Astrocyte of the cerebellum (primary cell): ENCODE results near the gene CA12.

Source experiments
- DNase-seq: peaks from one replicate; pipeline ENCODE4 v3.0.0-alpha.2; 2011; ENCODE audit warnings: low read depth
- H3K4me3 ChIP-seq: 2 replicates; pipeline ENCODE4 v1.5.1; 2011; ENCODE audit warnings: mild to moderate bottlenecking, low read depth, low read length, moderate library complexity
- in situ Hi-C: cut with HindIII; loops from 2 replicates; pipeline ENCODE4 v1.10.0; 2017; ENCODE audit warnings: low sequenced_read_pairs
- TF ChIP-seq, protein P1 (sequence below): IDR thresholded peaks from 2 replicates; pipeline ENCODE4 v1.5.1; 2012; ENCODE audit warnings: low read length, low read depth, moderate library complexity, mild to moderate bottlenecking; ENCODE audit errors: missing control alignments

CA12 gene

DNA sequence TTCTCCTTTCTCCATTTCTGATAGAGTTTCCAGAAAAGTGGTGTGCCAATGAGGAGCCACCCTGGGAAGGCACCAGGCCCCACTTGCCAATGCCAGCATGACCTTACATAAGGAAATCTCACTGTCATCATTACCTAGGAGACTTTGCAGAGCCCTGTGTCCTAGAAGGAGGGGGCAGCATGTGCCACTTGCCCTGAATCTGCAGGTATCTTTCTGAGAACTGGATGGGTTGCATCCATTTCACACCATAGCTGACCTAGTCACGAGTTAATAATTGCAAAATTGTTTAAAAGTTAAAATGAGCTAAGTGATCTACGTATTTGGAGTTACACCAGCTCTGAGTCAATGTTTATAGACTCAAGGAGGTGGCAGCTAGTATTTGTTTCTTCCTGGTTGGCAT is 14.3 kb downstream of the CA12 start:
- H3K4me3 ChIP-seq = no peak overlapping the region
- DNase-seq = no peak
- TF ChIP-seq, protein P1, sequence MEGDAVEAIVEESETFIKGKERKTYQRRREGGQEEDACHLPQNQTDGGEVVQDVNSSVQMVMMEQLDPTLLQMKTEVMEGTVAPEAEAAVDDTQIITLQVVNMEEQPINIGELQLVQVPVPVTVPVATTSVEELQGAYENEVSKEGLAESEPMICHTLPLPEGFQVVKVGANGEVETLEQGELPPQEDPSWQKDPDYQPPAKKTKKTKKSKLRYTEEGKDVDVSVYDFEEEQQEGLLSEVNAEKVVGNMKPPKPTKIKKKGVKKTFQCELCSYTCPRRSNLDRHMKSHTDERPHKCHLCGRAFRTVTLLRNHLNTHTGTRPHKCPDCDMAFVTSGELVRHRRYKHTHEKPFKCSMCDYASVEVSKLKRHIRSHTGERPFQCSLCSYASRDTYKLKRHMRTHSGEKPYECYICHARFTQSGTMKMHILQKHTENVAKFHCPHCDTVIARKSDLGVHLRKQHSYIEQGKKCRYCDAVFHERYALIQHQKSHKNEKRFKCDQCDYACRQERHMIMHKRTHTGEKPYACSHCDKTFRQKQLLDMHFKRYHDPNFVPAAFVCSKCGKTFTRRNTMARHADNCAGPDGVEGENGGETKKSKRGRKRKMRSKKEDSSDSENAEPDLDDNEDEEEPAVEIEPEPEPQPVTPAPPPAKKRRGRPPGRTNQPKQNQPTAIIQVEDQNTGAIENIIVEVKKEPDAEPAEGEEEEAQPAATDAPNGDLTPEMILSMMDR = no peak
- in situ Hi-C loops = no loop called here

DNA sequence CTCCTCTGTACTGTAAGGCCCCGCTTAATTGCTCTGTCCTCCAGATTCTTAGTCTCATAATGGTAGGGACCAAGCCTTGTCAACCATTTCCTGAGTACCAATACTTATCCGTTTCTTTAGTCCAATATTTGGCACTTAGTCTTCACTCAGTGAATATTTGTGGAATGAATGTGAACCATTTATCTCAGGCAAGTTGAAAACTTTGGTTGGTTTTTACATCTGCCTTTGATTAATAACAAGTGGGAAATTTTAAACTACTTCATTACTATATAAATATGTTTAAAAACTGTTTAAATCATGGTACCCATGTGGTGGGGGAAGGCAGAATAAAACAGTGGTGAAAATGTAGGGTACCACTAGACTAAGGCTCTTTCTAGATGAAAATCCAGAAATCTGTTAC is 15.2 kb downstream of the CA12 start:
- TF ChIP-seq, protein P1 = no peak
- no peak overlapping the region for H3K4me3 ChIP-seq
- DNase-seq = no peak
- in situ Hi-C loops = no loop called here

- no peak overlapping the region for H3K4me3 ChIP-seq
- DNase-seq = no peak
- TF ChIP-seq, protein P1 = no peak
- in situ Hi-C loops = no loop called here
Measured at GRCh38 chr15:63365273-63365680, 16.4 kb downstream of the CA12 start.

- TF ChIP-seq, protein P1 = no peak
- no peak overlapping the region for H3K4me3 ChIP-seq
- DNase-seq = no peak
- in situ Hi-C loops = no loop called here
Measured at GRCh38 chr15:63364399-63365272, 17.0 kb downstream of the CA12 start.

DNA sequence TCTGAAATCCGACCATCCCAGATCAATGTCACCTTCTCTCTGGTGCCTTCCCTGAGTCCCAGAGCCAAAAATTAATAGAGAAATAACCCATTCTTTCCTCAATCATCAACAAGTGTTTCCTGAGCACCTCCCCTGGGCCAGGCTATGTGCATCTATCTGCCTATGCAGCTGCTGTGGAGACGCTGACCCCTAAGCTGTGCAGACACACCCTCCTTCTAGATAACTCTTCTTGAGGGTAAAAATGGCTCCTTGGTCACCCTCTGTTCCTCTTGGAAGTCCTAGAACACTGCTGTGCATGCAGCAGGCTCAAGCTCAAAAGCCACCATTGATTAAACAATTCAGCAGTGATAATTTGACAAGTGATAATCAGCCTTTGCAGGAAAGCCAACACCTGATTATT is 18.4 kb downstream of the CA12 start:
- H3K4me3 ChIP-seq = no peak overlapping the region
- in situ Hi-C loops = no loop called here
- TF ChIP-seq, protein P1 = no peak
- DNase-seq = no peak

GRCh38 chr15:63362885-63363284 is 18.8 kb downstream of the CA12 start:
- no peak overlapping the region for H3K4me3 ChIP-seq
- no peak for DNase-seq
- TF ChIP-seq, protein P1 = no peak
- in situ Hi-C loops = no loop called here

DNA sequence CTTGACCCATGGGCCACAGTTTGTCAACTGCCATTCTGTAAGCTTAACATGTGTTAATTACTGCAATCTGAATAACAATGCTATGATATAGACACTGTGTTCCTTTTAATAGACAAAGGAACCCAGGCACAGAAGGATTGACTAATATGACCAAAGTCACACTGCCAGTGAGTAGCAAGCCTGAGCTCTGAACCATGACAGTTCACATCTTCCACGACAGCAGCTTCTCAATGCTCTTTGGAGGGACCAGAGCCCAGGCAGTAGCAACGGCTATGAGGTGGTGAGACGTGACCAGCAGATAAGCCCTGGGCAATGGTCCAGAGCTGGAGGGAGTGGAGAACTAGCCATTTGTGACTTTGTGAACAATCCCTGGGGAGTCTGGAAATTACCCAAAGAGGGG is 19.4 kb downstream of the CA12 start:
- in situ Hi-C loops = no loop called here
- DNase-seq = no peak
- TF ChIP-seq, protein P1 = no peak
- no peak overlapping the region for H3K4me3 ChIP-seq
